C1 segment of cervical spinal cord (tissue), 14 donors: ENCODE measurements around the gene ACYP2.
A peak's percentile ranks its signal among the peaks of the same experiment; 100 is the strongest.
"Not testable (repeated sequence)": the region's sequence is repeated elsewhere in the genome, so short reads cannot be mapped to it uniquely, and the experiment has no call there.

Experiments
- DNase-seq, 14 donors: peaks; one replicate each; lab custom pipeline; 2025; lab: John Stamatoyannopoulos, UW

The ACYP2 gene

GRCh38 chr2:54097124-54097523, 18.3 kb upstream of the ACYP2 start:
- no peak for DNase-seq

GRCh38 chr2:54099370-54099769, 16.0 kb upstream of the ACYP2 start:
- no peak for DNase-seq

GRCh38 chr2:54099829-54100585, 15.4 kb upstream of the ACYP2 start:
- no peak for DNase-seq

- DNase-seq, result no peak
Measured at GRCh38 chr2:54100772-54101171, 14.6 kb upstream of the ACYP2 start.

- DNase-seq, result no peak
Measured at GRCh38 chr2:54103454-54104314, 11.7 kb upstream of the ACYP2 start.

GRCh38 chr2:54106631-54107454, 8.6 kb upstream of the ACYP2 start:
- DNase-seq, result peak in 2 of 14 donors; percentile 11 to 53

GRCh38 chr2:54107455-54107764, 8.0 kb upstream of the ACYP2 start:
- DNase-seq, result peak in 1 of 14 donors; percentile 37

- DNase-seq, result peak in 4 of 14 donors; percentile 7 to 71 (median 25)
Measured at GRCh38 chr2:54107903-54108615, 7.4 kb upstream of the ACYP2 start.

GRCh38 chr2:54109848-54110247, 5.6 kb upstream of the ACYP2 start:
- no peak for DNase-seq

GRCh38 chr2:54114479-54114878, 936 bp upstream of the ACYP2 start:
- DNase-seq, result not testable (repeated sequence)

- no peak for DNase-seq
Measured at GRCh38 chr2:54114936-54115283, 505 bp upstream of the ACYP2 start.

GRCh38 chr2:54116598-54116997, 1.2 kb downstream of the ACYP2 start:
- not testable (repeated sequence) for DNase-seq

GRCh38 chr2:54120950-54121349, 5.5 kb downstream of the ACYP2 start:
- no peak for DNase-seq

GRCh38 chr2:54122171-54122935, 6.9 kb downstream of the ACYP2 start:
- DNase-seq, result peak in 1 of 14 donors; percentile 66

- DNase-seq, result peak in 1 of 14 donors; percentile 61
Measured at GRCh38 chr2:54122939-54123338, 7.5 kb downstream of the ACYP2 start.

- DNase-seq, result not testable (repeated sequence)
Measured at GRCh38 chr2:54127174-54127573, 11.8 kb downstream of the ACYP2 start.

- no peak for DNase-seq
Measured at GRCh38 chr2:54133056-54133455, 17.6 kb downstream of the ACYP2 start.

- DNase-seq, result no peak
Measured at GRCh38 chr2:54139210-54139609, 23.8 kb downstream of the ACYP2 start.

- no peak for DNase-seq
Measured at GRCh38 chr2:54143780-54144179, 28.4 kb downstream of the ACYP2 start.

GRCh38 chr2:54148391-54148790, 33.0 kb downstream of the ACYP2 start:
- peak in 1 of 14 donors; percentile 51 for DNase-seq
